HG02588 (cell line): ENCODE results near the gene RNGTT.
A peak's percentile ranks its signal among the peaks of the same experiment; 100 is the strongest.

Experiments used
- ATAC-seq: cut with Tn5 transposase; IDR thresholded peaks from one replicate; pipeline ENCODE4 v1.9.1; 2021; ENCODE audit warnings: mild to moderate bottlenecking, moderate library complexity; ENCODE audit not compliant: unreplicated experiment

Gene RNGTT

DNA sequence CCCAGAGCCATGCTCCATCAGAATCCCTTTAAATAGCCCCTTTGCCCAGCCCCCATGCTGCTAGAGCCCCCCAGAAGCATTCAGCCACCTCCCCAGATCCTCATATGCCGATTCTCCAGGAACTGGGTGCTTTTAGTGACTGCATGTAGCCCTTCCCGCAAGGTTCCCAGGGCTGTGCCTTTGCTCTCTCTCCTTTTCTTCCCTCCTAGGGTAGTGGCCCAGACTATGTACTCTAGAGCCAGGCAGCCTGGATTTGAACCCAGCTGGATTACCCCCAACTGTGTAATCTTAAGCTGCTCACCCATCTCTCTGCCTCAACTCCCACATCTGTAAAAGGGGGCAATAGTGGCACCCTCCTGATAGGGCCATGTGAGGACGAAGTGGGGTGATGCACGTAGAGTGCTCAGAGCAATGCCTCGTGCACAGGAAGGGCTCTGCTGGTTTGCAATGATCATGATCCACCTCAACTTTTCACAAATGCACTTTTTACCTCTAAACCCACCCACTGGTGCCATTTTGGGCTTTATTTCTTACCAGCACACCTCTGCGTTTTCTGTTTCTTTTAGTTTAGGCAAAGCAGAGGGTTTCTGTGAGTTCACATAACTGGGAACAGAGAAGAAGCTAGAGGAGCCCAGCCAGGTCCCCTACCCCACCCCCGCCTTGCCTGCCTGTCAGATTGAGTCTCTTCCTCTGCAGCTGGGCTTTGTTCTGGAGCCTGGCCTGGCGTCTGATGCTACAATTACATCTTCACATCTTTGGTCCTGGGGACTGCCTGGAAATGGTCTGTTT lies 396.5 kb downstream of the RNGTT start:
- ATAC-seq: peak; percentile 68

DNA sequence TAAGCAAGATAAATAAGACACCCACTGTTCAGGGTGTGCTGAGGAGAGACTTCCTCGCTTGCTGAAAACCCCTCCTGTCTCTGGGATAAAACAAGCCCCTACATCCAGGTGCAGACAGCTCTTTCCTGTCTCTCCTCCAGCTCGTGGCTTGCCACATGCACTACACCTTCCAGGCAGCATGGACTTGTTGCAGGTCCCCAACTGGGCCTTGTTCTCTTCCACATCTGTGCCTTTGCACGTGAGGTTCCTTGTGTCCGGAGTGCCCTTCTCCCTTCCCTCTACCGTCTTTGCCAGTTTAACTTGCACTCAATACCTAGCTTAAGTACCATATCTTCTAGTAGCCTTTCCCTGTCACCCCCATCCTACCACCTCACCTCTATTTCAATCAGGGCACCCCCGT lies 397.6 kb downstream of the RNGTT start:
- ATAC-seq: no peak

DNA sequence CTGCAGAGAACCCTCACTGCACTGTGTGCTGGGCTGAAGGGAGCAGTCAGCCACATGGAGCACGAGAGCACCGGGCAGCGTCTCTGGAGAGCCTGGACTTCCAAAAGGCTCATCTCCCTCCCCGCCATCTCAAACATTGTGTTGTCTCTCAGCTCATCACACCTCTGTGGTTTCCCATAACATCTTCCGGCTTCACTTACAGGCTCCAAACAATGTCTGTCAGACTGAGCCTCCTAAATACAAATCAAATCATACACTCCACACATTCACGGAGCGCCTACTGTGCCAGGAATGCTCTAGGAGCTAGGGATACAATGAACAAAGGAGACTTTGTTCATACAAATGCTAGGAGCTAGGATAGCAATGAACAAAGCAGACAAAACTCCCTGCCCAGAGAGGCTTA lies 398.0 kb downstream of the RNGTT start:
- ATAC-seq: no peak

DNA sequence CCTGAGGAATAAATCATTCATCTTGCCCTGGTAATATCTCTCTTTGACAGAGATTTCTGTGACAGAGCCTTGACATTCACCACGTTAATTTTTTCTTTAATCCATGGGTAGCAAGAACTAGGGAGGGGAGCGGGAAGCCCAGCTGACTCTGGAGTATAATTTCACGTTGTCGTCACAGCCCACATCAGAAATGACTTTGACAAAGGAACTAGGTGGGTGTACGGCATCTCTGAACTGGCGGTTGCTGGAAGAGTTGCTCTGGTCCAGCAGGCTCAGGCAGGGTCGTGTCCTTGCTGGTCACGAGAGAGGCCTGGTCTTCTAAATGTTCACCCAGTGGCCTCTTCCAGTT lies 400.2 kb downstream of the RNGTT start:
- no peak for ATAC-seq

DNA sequence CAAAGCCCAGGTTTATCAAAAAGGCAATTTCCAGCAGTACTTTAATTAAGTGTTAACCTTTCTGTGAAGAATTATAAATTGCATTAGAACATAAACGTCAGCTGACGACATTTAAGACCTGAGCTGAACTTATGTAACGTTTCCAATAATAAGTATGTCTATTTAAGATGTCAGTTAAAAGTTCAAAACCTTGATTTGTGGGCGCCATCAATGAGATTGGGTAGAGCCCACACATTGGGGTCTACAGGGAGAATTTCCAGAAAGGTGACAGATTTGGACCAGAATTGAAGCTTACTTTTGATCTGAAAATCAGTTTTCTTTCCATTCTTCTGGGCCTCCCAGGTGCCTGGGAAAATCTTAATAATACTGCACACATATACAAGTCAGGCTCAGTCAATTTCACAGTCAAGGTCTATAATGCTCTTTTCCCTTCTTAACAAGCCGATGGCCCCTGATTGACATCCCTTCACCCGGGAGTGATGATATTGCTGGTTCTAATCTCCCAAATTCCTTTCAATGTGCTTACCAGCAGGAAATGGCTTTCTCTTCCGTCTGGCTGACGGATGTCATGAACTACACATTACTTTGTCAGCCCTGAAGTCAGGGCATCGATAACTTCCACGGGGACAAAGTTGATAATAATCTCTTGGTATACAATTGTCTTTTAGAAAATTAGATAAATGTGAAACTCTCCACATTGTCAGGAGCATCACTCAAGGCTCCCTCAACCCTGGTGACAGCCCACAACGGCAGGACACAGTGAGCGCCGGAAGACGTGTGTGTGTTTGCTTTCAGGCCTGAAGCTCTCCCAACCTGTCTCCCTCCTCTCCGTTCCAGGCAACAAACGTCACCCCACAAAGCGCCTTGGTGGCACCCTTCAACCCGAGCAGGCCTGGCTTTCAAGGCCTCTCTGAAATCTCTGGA lies 400.8 kb downstream of the RNGTT start:
- ATAC-seq: no peak

DNA sequence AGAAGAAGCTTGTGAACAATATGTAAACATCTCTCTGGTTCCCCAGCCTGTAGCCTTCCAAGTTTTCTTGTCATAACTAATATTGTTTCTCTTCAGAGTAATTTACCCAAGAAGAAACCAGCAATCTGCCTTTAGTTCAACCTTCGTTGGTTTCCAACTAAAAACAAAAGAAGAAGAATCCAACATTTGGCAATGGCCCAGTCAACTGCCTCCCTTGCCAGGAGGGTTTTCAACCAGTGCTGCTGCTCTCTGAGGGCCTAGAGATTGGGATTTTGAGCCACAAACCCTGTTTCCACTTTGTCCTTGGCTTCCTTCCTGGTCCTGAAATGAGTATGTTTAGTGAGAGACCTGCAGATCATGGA lies 401.5 kb downstream of the RNGTT start:
- ATAC-seq: no peak

DNA sequence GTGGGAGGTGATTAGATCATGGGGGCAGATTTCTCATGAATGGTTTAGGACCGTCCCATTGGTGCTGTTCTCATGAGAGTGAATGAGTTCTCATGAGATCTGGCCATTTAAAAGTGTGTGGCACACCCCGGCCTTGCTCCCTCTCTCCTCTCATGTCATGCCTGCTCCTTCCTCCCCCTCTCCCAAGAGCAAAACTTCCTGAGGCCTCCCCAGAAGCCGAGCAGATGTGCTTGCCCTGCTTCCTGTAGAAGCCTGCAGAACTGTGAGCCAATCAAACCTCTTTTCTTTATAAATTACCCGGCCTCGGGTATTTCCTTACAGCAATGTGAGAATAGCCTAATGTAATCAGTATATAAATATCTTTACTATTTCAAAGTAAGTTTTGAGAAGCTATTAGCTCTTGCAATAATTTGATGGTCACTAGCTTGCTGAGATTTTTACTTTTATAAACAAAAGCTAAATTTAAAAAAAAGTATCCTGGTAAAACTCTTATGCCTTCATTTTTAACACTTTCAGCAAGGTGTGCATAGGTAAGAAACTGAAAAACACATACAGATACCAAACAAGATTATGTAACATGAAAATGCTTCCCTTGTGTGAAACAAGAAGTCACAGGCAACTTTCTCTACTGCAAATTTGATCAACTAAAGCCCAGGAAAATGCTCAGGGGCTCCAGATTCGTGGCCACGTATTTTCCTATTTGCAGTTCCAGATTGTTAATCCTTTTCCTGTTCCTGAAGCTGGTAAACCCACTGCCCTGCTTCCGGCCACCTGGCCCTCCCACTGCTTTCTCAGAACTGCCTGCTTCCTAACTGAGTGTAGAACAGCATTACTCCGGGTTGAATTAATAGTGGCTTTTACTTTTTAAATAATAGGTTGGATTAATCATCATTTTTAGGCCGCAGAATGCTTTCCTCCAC lies 402.1 kb downstream of the RNGTT start:
- ATAC-seq: no peak
